Activated CD4-positive, alpha-beta T cell treated with anti-CD3 and anti-CD28 coated beads, Interleukin-10, Interleukin-2, amounts not matched to agents 100 ng/mL and 50 ng/mL, durations not matched to agents 16 hours and 8 hours (primary cell): Measurements from ENCODE around the gene TMEM141.
"Not testable (repeated sequence)": the region's sequence is repeated elsewhere in the genome, so short reads cannot be mapped to it uniquely, and the experiment has no call there.

Experiments
- DNase-seq: peaks from one replicate; pipeline ENCODE4 v3.0.0-alpha.2; 2020

Gene TMEM141

DNA sequence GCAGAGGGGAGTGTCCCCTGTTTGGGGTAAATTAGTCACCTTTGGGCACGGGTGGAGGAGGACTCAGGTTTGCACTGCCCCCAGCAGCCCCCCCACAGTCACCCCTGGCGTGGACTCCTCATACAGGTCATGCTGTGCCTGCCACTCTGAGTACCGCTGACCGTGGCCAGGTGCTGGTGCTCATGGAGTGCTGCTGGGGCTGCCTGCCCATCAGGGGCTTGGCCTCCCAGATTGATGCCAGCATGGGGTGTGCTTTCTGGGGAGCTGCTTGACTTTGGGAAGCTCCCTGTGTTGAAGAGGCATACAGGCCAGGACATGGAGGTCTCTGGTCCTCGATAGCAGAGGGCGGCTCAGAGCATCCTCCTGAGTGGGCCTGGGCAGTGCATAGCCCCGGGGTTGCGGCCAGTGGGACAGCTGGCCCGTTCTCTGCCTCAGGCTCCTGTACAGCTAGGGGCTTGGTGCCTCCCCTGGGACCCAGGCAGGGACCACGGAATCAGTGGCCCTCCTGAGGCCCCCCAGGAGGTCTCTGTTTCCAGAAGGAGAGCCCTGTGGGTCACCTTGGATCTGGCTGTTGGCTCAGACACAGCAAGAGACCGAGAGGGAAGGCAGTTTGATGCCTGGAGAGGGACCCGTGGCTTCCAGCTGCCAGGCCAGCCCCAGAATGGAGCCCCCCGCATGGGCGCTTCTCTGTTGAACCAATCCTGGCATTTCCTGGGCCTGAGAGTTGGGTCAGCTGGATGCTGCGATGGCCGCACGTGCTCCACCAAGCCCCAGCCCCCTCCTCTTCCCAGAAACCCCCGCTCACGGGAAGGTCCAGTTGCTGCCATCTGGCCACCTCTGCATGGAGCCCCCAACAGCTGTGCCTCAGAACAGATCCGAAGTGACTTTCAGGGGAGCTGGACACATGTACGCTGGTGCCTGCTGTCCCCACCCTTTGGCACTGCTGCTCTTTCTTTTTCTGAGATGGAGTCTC lies 45.1 kb downstream of the TMEM141 start:
- no peak for DNase-seq

DNA sequence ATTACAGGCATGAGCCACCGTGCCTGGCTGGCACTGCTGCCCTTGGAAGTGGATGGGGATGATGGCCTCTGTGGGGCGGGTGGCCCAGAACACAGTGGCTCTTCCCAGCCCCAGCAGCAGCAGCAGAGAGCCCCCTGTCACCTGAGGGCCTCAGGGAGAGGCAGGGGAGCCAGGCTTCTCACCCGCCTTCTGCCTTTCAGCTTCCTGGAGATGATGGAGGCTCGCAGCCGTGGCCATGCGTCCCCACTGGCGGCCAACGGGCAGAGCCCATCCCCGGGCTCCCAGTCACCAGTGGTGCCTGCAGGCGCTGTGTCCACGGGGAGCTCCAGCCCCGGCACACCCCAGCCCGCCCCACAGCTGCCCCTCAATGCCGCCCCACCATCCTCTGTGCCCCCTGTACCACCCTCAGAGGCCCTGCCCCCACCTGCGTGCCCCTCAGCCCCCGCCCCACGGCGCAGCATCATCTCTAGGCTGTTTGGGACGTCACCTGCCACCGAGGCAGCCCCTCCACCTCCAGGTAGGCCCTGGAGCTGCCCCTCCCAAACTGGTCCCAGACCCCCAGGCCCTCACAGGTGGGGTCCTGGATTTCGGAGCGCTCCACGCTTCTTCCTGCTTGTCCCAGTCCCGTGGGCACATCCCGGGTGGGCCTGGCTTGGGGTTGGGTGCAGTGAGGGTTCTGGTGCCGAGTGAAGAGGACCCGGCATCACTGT lies 46.2 kb downstream of the TMEM141 start:
- DNase-seq = no peak

DNA sequence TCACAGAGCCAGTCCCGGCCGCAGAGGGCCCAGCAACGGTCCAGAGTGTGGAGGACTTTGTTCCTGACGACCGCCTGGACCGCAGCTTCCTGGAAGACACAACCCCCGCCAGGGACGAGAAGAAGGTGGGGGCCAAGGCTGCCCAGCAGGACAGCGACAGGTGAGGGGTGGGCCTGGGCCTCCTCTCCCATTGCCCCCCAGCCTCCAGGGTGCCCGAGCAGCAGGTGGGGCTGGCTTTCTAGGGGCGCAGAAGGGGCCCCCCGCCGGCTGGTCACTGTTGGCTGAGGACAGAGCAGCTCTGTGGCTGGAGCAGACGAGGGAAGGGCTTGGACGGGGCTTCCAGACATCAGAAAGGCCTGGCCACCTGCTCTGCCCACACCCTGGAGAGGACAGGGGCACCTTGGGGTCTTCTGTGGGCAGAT lies 46.7 kb downstream of the TMEM141 start:
- not testable (repeated sequence) for DNase-seq

DNA sequence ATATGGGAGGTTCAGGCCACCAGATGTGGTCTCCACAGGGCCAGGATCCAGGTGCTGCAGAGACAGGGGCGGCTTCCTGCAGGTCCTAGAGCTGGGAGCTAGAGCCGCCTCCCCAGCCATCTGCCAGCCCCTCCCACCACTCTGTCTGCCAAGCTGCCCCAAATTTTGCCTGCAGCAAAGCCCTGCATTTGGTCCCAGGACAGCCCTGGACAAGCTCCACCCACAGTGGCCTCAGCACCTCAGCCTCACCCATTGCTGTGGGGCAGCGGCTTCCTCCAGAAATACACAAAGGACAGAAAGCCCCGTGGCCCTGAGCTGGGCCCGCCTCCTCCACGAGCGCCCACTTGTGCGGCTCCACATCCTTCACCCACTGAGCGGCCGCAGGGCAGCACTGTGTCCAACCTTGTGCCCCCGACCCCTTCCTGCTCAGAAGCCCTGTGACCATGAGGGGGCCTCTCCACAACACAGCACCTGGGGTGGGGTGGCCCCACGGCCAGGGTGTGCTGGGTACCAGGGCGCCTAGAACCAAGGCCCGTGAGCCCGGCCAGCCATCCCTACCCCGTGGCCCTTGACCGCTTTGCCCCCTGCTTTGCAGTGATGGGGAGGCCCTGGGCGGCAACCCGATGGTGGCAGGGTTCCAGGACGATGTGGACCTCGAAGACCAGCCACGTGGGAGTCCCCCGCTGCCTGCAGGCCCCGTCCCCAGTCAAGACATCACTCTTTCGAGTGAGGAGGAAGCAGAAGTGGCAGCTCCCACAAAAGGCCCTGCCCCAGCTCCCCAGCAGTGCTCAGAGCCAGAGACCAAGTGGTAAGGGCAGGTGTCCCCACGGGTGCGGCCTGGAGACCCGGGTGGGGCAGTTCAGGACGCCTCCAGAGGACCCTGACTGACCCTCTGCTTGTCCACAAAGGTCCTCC lies 47.4 kb downstream of the TMEM141 start:
- no peak for DNase-seq

DNA sequence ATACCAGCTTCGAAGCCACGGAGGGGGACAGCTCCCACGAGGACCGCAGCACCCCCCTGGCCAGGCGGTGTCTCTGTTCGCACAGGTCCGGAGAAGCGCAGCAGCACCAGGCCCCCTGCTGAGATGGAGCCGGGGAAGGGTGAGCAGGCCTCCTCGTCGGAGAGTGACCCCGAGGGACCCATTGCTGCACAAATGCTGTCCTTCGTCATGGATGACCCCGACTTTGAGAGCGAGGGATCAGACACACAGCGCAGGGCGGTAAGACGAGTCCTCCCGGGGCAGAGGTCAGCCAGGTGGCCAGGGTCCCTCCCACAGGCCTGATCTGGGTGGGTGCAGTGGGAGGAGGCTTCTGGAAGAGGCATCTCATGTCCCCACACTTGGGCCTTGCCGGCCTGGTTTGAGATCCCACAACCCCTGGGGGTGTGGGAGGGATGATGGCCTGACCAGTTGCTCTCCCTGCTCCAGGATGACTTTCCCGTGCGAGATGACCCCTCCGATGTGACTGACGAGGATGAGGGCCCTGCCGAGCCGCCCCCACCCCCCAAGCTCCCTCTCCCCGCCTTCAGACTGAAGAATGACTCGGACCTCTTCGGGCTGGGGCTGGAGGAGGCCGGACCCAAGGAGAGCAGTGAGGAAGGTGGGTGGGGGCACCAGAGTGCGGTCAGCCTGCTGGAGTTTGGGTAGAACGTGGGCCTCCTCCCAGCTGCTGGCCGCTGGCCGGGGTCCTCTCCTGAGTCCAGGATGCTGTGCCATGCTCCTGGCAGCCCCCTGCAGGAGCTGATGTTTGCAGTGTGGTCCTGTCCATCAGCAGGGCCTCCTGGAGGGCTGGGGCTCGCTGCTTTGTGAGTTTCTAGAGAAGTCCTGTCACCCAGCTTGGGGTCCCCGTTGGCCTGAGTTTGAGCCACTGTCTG lies 48.3 kb downstream of the TMEM141 start:
- DNase-seq = no peak

DNA sequence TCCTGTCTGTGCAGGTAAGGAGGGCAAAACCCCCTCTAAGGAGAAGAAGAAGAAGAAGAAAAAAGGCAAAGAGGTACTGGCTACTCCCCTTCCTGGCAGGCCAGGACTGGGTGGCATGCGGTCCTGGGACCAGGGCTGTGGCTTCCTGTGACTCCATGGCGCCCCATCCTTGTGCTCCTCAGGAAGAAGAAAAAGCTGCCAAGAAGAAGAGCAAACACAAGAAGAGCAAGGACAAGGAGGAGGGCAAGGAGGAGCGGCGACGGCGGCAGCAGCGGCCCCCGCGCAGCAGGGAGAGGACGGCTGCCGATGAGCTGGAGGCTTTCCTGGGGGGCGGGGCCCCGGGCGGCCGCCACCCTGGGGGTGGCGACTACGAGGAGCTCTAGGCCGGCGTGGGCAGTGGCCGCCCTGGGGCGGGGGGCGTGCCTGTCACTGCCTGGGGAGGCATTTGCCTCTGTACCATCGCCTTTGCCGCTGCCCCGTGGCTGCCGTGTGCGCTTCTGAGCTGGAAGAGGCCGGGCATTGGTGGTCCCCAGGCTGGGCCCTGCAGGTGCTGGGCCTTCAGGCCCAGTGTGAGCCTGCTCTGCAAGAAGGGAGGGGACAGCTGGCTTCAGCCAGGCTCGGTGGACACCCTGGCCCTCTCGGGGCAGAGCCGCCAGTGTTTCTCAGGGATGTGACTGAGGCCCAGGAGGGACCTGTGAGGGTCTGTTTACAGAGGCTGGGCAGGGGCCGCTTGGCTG lies 49.2 kb downstream of the TMEM141 start:
- DNase-seq = no peak

DNA sequence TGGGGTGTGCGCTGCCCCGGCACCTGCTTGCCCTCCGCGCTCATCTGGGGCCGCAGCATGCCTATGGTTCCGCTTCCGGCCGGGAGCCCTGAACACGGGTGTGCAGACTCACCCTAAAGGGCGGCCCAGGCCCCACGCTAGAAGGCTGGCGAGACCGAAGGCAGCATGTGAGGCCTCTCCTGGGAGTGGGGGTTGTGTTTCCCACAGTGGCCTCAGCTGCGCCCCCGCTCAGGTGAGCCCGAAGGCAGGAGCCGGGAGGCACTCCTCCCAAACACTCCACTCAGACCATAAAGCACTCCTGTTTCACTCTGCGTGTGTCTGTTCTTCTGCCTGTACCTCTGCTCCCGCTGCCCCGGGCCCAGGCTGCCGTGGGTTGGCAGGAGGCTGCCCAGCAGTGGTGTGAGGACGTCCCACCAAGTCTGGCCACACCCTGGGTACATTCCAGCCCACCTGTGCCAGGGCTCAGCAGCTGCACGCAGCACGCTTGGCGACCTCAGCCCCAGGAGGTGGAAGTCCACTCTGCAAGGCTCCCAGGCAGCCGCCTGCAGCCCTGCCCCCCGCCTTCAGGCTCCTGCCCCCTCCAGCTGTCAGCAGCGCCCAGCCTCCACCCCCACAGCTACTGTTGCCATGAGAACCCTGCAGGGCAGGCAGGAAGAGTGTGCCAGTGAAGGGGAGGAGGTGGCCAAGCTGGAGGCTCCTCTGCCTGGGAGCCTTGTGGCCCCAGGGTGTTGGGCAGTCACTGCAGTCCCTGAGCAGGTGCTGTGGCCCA lies 49.9 kb downstream of the TMEM141 start:
- DNase-seq = no peak

DNA sequence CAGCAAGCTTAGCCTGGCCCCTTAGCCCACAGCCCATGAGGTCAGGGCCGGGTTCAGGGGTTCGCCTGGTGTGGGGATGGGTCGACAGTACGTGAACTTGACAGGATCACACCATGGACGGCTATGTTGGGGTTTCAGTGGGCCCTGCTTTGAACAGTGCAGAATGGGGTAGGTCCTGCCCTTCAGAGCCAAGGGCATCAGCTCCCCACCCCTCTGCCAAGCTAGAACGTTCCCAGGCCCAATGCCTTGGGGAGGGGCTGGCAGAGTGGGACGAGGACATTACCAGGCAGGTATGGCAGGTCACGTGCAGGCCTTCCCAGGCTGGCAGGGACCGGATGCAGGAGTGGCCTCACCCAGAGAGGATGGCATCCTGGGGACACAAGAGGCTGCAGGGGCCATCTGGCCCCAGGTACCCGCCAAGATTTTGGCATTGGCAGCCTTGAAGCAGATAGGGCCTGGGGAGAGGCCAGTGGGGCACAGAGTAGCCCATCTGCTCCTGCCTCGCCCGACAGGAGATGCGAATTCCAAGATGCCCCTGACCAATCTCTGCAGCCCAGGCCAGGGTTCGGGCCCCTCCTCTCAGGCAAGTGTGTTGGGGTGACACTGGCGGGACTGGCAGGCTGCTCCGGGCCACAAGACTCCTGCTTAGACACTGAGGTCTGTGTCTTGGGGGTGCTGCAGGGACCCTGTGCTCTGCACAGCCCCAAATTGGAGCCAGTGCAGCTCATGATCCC lies 50.7 kb downstream of the TMEM141 start:
- DNase-seq = not testable (repeated sequence)

DNA sequence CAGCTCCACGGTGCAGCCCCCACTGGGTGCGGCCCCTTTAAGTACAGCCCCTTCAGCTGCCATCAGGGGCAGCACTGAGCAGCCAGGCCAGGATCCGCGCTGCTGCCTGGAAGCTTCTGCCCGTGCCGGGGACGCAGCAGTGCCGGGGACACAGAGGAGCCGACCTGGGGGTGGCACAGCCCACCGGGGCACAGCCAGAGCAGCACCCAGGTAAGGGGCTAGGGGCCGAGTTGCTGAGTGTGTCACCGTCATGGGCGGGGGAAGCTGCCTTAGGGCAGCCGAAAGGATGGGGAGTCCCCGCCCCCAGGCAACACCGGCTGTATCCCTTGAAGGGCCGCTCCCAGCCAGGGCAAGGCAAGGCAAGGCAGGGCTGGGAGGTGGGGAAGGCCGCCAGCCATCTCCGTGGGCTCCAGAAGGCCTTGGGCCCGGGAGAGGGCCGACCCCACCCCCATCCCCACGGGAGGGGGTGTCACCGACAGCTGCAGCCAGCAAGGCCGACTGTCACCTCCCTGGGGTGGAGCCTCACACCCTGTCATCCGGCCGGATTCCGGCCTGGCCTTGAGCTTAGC lies 51.3 kb downstream of the TMEM141 start, which contains the start of gene AJM1:
Gene AJM1 (plus strand): TSS at position 99 of the 569 bp plus-strand sequence. CDS start 1,937 bp downstream, outside the sequence.
- DNase-seq = peak; percentile 86
